Astrocyte (in vitro differentiated cells and primary cell): ENCODE measurements around the gene IVNS1ABP.

Experiments used
- EZH2 ChIP-seq: IDR thresholded peaks from 2 replicates; pipeline ENCODE4 v1.6.1; 2012; ENCODE audit warnings: mild to moderate bottlenecking, low read length, inconsistent platforms; ENCODE audit not compliant: insufficient read depth
- TF ChIP-seq, protein P1 (sequence below): IDR thresholded peaks from 2 replicates; pipeline ENCODE4 v1.5.1; 2011; ENCODE audit warnings: low read depth, mild to moderate bottlenecking, inconsistent platforms, low read length, moderate library complexity; ENCODE audit not compliant: insufficient read depth

DNA sequence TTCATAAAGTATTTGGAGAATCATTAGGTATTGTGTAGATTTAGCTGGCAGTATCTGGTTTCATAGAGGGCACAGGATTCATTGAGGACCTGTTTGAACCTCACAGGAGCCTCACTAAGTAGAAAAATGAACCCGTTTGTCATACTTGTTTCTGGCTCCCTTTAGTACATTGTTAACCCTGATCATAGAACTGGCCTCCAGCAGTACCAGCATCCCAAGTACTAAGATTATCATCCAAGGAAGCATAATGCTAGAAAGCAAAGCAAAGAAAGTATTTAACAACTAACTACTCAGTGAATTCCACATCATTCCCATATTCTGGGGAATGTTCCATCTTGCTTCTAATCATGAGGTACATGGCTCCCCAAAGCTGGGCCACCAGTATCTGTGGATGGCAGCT lies 54.9 kb downstream of the IVNS1ABP start:
- TF ChIP-seq, protein P1, sequence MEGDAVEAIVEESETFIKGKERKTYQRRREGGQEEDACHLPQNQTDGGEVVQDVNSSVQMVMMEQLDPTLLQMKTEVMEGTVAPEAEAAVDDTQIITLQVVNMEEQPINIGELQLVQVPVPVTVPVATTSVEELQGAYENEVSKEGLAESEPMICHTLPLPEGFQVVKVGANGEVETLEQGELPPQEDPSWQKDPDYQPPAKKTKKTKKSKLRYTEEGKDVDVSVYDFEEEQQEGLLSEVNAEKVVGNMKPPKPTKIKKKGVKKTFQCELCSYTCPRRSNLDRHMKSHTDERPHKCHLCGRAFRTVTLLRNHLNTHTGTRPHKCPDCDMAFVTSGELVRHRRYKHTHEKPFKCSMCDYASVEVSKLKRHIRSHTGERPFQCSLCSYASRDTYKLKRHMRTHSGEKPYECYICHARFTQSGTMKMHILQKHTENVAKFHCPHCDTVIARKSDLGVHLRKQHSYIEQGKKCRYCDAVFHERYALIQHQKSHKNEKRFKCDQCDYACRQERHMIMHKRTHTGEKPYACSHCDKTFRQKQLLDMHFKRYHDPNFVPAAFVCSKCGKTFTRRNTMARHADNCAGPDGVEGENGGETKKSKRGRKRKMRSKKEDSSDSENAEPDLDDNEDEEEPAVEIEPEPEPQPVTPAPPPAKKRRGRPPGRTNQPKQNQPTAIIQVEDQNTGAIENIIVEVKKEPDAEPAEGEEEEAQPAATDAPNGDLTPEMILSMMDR, result no peak
- no peak for TF ChIP-seq EZH2
